Stimulated activated CD8-positive, alpha-beta memory T cell treated with anti-CD3 and anti-CD28 coated beads, Interleukin-12 subunit alpha, Interleukin-12 subunit beta, amount 100 ng/mL, for 4 hours (primary cell): ENCODE results near the gene ERICH2.
"Not testable (repeated sequence)": the region's sequence is repeated elsewhere in the genome, so short reads cannot be mapped to it uniquely, and the experiment has no call there.

ENCODE experiments used
- DNase-seq: peaks from one replicate; pipeline ENCODE4 v3.0.0-alpha.2; 2020; ENCODE audit warnings: low read depth

ERICH2 gene, protein sequence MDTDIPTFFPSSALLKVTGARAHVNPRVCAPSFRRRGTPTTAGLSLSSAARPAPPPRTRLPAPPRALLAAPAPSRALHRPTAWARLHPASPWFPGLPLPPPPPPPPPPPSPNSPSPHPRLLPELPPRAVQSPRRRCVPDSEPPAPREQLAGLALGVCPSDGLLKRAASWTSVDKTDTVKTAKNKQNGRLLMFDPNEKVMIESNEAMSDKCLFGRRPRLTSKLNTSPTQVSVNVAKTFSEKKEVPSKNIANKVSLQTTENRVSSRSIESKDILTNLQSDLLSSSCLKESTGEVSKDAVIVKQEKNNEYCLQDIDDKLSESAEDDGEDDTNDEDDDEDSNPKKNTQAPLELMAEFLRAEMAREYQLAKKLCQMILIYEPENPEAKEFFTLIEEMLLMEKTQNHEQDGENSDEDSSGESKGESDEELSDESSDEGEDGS

DNA sequence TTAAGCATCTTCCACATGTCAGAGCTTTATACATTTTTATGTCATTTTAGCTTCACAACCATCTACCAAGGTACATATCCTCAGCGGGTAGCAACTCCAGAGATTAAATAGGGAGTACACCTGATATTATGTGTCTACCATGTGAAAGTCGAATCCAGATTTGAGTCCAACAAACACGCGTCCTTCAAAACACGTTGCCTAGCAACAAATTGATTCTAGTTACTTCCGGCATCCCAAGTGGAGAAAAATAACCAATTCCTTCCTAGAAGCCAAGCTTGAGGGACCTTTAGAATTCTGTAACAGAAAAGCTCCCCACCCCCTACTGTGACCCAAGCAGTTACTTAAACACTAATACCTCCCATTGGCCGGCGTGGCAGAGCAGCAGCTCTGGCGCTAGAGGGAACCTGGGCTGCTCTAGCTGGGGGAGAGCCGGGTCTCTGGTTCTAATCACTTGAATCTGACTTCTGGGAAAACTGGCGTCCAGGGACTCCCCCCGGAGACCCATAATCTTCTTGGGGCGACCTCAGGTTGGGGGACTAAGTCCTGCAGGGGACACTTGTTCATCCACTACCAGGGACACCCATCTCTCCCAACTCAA, at the start of gene ERICH2:
Gene ERICH2, plus strand, starts transcription at position 371 of the 598 bp plus-strand sequence. CDS start 304 bp downstream, outside the sequence.
- no peak for DNase-seq

DNA sequence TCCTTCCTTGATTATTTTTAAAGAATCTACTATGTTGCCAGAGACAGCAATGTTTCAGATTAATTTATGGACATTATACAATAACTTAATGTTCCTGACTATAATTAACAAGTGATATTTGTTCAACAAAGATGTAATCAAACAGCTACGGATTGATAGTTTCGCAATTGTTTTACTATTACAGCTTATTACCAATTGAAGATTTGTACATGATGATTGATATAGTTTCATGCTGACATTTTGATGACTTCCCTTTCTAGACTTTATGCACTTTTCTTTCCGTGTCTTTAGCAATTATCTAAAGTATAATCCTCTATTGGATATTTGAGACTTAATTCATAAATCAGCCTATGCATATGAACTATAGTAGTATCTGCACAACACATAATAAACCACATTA, 48.5 kb upstream of the ERICH2 start:
- no peak for DNase-seq

DNA sequence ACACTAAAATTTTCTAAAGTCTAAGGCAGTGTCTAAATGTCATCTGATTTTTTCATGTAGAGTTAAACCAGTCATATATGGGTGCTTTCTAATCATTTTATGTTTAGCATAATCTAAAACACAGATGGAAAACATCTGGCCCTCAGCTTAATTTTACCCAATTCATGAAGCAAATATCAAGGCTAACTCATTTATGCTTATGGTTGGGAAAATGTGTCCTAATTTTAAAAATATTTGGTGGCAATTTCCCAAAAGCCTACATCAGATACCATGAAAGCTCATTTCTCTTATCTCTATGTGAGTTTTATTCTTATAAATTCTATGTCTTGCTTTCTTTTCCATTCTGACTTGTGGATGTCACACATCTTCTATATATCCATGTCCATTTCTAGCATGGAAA, 47.9 kb upstream of the ERICH2 start:
- DNase-seq = no peak

DNA sequence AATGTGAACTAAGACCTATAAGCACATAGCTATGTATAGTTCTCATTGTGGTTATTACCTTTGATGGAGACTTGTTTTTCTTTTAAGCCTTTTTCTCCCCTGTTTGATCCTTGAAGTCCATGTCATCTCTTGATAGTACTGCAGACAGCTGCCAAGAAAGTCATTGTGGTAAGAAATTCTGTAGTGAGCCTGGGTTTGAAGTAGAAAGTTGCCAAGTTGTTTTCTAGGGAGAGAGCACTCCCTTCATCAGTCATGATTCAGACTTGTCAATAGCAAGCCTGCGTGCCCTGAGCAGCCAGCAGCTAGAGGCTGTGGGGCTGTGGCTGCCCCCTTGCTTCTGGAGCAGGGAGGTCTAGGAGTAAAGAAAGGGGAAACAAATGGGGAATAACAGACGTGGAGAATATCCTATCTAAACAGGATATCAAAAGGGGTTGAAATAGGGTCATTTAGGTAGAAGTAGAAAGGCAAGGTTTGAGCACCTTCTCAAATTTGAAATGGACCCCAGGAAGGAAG, 46.7 kb upstream of the ERICH2 start:
- no peak for DNase-seq

DNA sequence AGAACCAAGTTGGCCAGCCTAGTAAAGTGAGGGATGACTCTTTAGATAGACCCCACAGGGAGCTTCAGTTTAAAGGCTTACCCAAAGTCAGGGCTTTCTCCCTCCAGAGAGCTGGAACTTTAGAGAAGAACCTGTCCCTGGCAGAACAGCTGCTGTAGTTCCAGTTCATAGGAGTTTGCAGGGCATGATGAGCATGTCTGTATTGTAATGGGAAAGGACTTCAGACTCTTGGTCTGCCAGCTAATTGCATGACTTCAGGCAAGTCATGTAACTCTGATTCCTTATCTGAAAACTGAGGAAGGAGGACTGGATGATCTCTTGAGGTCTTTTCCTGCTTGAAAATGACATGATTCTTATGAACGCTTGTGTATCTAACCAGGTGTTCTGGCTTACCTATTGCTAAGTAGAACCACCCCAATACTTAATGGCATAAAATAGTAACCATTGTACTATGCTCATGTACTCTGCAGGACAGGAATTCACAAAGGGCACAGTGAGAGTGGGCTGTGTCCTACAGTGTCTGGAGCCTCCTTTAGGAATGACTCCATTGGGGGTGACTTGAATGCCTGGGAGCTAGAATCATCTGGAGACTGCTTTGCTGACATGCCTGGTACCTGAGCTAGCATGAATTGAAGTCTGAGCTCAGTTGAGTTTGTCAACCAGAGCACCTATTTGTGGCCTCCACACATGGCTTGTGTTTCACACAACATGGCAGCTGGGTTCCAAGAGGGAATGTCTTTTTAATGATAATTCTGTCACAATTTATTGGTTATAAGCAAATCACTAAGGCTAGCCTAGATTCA, 36.2 kb upstream of the ERICH2 start:
- DNase-seq = no peak

DNA sequence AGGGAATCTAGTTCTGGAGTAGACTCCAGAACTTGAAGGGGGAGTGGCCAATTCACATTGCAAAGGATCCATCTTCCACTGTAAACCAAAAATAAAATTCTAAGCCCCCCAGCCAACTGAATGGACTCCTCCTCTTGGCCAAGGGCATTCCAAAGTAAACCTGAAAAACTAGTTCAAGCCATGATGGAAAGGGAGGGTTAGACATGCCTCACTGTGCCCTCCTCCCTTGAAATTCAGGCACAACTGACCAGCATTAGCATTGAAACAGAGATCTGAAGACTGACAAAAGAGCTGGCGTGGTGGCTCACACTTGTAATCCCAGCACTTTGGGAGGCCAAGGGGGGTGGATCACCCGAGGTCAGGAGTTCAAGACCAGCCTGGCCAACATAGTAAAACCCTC, 35.6 kb upstream of the ERICH2 start:
- not testable (repeated sequence) for DNase-seq

DNA sequence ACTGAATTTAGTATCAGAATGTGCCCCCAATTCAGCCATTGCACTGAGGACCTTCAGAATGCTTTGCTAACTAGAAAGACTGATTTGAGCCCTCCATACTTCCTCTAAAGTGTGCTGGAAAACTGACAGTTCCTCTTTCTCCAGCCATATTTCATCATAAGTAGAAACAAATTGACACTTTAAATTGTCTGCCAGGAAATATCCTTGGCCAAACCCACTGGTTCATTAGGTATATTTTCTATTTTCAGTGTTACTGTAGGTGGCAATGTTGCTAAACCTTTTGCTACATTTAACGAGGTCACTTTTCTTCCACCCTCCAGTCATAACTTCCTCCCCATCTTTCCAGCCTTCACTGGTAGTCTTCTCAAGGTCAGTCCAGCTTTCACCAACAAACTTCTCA, 33.5 kb upstream of the ERICH2 start:
- DNase-seq = no peak

DNA sequence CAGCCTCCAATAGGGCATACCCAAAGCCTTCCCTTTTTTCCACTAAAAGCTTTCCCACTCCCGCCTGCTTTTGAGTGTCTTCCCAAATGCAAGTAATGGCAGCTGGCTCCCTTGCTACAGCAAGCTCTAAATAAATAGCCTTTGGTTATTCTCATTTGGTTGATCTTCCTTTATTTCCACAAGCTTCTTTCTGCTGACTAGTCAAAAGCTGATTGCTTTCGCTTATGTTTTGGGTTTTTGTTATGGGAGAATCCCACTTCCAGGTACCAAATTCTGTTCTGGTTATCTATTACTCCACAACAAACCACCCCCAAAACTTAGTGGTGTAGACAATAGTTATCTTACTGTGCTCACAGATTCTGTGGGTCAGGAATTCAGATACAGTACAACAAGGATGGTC, 32.8 kb upstream of the ERICH2 start:
- DNase-seq = no peak

DNA sequence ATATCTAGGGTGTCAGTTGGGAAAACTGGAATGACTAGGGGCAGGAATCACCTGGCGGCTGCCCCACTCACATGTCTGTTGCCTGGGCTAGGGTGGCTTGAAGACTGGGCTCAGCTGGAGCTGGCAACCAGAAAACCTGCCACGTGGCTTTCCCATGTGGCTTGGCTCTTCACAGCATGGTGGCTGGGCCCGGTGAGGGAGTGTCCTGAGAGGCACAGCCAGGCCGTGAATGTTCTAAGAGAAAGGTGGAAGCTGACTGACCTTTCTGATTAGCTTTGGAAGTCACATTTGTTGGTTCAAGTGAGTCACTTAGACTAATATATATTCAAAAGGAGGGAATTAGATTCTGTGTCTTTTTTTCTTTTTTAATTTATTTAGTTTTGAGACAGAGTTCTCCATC, 32.4 kb upstream of the ERICH2 start:
- no peak for DNase-seq

DNA sequence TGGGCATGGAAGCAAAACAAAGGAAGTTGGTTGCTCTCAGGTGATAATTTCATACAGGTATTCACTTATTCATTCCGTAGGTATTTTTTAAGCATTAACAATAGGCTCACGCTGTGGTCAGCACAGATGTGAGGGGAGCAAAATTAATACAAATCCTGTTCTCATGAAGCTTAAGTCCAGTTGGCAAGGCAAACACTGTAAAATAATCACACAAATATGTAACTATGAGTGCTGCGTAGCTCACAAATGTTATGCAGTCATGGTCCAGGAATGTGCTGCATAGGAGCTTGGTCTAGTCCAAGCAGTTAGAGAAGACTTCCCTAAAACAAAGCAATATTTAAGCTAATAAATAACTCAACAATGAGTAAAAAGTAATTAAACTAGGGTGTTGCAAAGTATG, 31.1 kb upstream of the ERICH2 start:
- DNase-seq = no peak

DNA sequence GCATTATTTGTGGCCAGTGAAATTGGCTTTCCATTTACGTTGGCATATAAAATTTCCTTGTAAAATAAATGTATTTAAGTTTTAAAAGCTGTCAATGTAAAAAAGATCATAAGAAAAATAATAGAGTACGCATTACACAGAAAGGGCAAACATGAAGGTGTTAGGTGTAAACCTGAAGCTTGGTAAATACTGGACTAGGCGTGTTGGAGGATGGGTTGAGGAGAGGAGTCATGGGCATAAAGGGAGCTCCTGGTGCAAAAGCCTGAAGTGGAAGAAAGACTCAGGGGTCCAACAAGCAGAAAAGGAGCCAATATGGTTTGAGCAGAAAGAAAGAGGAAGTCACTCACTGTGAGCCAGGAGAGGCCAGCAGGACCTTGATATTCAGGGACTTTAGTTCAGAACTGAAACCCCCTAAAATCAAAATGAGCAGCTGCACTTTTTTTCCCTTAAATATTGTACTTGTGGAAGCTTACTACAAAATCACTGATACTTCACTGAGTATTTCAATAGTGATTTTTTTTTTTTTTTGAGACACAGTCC, 30.6 kb upstream of the ERICH2 start:
- no peak for DNase-seq

DNA sequence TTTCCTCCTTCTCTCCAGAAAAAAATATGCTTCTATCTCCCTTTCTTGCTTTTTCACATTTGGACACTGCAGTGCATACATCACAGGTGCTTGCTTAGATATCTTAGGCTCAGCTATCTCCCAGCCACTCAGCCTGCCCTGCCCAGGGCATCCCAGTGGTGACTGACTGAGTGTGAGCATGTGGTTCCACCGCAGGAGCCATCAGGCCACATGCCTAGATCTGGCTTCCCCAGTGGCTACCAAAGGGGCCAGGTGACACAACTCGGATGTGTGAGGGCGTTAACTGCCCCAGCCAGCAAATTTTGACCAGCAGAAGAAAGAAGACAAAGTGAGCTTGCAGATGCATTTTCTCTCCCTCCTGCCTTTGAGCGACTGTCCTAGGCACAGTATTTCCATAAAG, 29.5 kb upstream of the ERICH2 start:
- no peak for DNase-seq

DNA sequence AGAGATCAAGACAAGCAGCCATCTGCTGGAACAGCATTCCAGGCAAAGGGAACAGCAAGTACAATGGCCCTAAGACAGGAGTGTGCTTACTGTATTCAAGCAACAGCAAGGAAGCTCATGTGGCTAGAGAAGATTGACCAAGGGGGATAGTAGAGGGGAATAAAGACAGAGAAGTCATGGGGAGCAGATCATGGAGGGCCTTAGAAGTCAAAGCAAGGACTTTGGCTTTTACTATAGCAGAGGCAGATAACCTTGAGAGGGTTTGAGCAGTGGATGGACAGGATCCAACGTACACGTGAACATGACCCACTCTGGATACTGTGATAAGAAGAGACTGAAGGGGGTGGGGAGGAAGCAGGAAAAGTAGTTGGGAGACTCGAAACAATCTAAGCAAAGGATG, 28.2 kb upstream of the ERICH2 start:
- DNase-seq = no peak

DNA sequence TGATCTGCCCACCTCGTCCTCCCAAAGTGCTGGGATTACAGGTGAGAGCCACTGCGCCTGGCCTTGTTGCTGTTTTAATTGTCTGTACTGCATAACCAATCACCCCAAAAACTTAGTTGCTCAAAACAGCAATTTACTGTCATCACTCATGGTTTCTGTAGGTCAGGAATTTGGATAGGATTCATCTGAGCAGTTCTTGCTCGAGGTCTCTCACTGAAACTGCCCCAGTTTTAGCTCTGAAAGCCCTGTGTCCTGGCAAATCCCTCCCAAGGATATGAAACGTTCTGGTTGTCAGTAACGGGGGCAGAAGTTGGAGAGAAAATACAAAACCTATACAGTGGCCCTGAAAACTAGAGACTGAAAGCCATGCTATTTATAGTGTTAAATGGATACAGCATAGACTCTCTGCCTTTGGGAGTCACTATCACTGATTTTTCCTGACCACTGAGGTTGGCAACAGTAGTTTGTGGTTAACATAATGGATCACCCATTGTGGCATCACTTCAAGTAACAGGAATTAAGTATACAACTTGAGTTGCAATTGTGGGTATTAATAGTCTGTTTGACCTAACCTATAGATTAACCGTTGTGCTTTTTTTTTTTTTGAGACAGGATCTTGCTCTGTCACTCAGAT, 27.2 kb upstream of the ERICH2 start:
- no peak for DNase-seq

DNA sequence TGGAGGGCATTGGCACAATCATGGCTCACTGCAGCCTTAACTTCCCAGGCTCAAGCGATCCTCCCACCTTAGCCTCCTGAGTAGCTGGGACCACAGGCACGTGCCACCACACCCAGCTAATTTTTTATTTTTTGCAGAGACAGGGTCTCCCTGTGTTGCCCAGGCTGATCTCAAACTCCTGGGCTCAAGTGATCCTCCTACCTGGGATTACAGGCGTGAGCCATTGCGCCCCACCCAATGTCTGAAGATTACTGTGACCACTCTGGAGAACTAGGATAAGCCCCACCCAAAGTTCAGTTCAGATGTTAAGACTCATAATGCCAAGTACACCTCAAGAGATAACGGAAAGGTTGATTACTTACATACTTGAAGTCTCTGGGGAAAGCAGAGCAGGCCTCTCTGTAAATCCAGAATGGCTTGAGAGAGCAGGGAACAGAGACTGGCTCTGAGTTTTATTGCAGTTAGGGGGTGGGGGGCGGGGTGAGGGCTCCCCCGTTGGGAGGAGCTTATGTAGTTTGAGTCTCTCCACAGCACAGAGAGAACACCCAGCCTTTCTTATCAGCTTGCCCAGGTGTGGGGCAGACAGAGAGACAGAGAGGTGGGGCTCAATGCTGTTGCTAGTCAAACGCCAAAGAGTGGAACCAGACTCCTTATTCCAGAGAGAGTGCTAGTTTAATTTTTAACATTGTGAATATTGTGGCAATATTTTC, 26.5 kb upstream of the ERICH2 start:
- no peak for DNase-seq

DNA sequence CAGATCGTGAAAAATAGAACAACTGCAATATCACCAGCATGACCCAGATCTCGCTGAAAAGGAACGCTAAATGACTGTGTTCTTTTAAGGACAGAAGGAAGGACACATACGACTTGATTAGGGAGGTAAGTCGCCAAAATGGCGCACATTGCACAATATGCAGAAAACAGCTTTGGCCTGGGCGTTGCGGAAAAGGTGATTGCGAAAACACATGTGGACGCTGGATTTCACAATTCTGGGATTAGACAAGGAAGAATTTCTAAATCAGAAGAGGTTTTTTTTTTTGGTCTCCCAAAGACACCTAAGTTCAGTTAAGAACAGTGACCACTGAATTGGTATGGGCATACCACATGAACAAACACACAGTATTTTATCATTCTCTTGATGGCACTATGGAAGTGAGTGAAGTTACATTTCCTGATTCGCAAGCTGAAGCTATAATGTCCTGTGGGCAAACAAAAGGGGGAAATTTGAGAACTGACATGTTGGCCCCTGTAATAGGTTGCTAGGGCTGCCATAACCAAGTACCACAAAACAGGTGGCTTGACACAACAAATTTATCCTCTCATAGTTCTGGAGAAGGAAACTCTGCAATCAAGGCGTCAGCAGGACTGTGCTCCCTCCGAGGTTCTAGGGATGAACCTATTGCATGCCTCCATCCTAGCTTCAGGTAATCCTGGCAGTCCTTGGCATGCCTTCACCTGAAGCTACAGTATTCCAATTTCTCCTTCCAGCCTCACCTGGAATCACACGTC, 25.8 kb upstream of the ERICH2 start:
- no peak for DNase-seq

DNA sequence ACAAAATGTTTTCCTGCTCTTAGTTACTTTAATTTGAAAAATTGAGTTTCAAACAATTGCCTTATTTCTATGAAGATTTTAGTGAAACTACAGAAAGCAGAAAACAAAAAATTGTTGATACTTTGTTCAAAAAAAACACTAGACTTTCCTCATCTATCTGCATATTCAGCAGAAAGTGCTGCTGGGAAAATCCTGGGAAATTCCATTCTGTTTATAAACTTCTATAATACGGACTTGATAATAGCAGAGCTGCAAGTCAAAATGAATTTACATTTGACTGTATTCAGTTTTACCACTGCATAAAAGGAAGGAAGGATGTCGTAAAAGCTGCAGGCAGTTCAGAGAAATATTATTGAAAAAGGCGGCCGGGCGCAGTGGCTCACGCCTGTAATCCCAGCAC, 24.9 kb upstream of the ERICH2 start:
- no peak for DNase-seq

DNA sequence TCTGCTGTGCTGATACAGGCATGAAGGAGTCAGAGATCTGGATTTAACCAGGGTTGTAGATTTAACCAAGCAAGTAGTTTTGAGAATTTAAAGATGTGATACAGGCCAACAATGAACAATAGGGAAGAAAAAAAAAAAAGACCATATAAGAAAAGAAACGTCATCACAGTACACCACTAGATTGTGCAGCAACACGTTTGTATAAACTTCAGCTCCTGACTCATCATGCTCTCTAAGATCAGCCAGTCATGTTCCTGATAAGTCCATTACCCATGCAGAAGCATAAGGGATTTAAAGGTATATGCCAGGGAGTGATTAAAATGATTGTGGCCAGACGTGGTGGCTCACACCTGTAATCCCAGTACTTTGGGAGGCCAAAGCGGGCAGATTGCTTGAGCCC, 22.3 kb upstream of the ERICH2 start:
- DNase-seq = no peak

DNA sequence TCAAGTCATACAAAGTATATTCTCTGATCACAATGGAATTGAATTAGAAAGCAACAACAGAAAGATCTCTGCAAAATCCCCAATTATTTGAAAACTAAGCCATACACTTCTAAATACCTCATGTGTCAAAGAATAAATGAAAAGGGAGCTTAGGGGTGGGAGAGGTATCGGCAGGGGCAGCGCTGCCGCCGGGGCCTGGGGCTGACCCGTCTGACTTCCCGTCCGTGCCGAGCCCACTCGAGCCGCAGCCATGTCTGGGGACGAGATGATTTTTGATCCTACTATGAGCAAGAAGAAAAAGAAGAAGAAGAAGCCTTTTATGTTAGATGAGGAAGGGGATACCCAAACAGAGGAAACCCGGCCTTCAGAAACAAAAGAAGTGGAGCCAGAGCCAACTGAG, 18.6 kb upstream of the ERICH2 start:
- not testable (repeated sequence) for DNase-seq

DNA sequence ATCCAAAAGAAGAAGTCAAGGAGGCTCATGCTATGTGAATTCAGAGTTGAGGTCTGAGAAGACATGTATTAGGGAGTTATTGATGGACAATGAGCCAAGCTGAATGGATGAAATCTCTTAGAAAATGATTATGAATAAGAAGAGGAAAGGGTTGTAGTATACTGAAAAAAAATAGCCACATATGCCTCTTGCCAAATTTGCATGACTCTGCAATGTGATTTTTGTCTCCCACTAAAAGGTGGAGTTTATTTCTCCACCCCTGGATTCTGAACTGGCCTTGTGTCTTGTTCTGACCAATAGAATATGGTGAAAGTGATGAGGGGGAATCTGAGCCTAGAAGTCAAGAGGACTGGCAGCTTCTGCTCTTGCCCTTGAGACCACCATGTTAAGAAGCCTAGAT, 8.6 kb upstream of the ERICH2 start:
- no peak for DNase-seq

DNA sequence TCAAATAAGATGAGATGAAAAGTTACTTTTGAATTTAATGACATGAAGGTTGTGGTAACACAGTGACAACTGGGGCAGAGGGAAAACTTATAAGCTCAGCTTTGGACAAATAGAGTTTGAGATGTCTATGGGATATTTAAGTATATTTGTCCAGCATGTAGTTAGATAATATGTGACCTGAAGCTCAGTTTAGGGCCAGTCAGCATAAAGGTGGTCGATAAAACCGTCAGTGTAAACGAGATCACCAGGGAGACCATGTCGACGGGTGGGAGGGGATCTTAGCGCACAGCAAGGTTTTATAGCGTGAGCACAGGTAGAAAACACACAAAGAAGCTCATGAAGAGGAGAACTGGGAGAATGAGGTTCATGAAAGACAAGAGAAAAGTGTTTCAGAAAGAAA, 7.4 kb upstream of the ERICH2 start:
- no peak for DNase-seq
